Measurements from ENCODE around the gene C17orf107. TPM values are rescaled to one million over a fixed set of nuclear protein-coding genes. Genes with fewer than 3 reads are reported as not detected.

Gene C17orf107
- total and polyA plus RNA-seq, 2 experiments from 2014 or later, result 8.8 to 9.1 TPM

DNA sequence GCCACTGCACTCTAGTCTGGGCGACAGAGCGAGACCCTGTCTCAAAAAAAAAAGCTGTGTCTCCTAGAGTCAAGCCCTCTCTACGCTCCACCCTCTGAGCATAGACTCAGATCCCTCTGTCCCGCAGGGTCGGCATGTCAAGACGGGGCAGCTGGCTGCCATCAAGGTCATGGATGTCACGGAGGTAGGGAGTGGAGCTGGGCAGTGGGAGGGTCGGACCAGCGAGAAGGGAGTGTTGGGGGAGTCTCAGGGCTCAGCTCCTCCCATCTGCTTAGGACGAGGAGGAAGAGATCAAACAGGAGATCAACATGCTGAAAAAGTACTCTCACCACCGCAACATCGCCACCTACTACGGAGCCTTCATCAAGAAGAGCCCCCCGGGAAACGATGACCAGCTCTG is 18.5 kb upstream of the C17orf107 start:
- Histone ChIP-seq H3K9me2 (replicated peaks; ENCODE audit: insufficient read depth) (no peaks in the 10 kb centered on the region), H3K27me3 (no peaks in the 10 kb centered on the region), H3K27ac (no peak overlapping the region), H3K79me2 (peaks cover 3% of the 10 kb centered on the region), H3K4me3 (no peak overlapping the region), H3K9me3 (ENCODE audit: low read depth) (no peaks in the 10 kb centered on the region), H3K4me2 (no peak overlapping the region), H4K20me1 (ENCODE audit: insufficient read depth, poor library complexity, severe bottlenecking) (peaks cover 4% of the 10 kb centered on the region), H3K4me1 (ENCODE audit: insufficient read depth) (no peaks in the 10 kb centered on the region), H2AFZ (no peak overlapping the region), H3K36me3 (replicated peaks; ENCODE audit: insufficient read depth, low read depth) (no peaks in the 10 kb centered on the region)
- TF ChIP-seq, protein P1, sequence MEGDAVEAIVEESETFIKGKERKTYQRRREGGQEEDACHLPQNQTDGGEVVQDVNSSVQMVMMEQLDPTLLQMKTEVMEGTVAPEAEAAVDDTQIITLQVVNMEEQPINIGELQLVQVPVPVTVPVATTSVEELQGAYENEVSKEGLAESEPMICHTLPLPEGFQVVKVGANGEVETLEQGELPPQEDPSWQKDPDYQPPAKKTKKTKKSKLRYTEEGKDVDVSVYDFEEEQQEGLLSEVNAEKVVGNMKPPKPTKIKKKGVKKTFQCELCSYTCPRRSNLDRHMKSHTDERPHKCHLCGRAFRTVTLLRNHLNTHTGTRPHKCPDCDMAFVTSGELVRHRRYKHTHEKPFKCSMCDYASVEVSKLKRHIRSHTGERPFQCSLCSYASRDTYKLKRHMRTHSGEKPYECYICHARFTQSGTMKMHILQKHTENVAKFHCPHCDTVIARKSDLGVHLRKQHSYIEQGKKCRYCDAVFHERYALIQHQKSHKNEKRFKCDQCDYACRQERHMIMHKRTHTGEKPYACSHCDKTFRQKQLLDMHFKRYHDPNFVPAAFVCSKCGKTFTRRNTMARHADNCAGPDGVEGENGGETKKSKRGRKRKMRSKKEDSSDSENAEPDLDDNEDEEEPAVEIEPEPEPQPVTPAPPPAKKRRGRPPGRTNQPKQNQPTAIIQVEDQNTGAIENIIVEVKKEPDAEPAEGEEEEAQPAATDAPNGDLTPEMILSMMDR (IDR thresholded peaks at IDR 0.05; ENCODE audit: poor library complexity), result no peak
- TF ChIP-seq EZH2phosphoT487 (IDR thresholded peaks at IDR 0.05; ENCODE audit: low read depth, severe bottlenecking, unreplicated experiment), result no peak
- no peak for TF ChIP-seq EZH2 (IDR thresholded peaks at IDR 0.05; ENCODE audit: borderline replicate concordance)
- 85% methylated on average over 15 of the region's 15 CpGs for WGBS (ENCODE audit: low lambda C conversion rate, missing lambda C conversion rate)
- DNase-seq (ENCODE audit: low spot score), result no peak

DNA sequence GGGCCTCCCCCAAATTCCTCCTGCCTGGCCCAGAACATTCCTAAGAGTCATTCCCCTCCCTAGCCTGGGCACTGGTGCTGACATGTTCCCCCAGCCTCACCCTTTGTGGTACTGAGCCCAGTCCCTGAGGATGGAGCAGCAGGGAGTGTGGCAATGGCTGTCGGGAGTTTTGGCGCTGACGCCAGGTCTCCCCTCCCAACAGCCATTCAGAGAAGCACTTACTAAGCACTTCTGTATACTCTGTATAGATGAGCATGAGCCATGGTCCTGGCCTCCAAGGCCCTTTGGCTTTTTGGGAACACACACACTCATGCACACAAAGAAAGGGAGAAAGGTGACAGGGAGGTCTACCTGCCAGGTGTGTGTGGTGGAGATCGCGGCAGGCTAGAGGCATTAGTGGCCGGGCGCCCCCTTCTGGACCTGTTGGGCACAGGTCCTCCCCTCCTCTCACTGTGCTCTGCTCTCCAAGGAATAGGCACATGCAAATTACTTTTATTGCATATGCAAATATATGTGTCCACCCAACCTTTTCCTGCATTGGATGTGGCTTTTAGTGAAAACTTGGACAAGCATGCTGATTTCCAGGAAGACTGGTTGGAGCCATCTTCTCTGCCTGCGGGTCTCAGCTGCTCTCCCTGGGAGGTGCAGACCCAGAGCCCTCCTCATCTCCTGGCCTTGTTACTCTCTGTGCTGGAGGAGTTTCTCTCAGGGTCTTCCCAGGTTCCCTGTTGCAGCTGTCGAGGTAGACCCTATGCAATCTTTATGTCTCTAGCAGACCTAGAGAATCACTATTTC is 17.4 kb upstream of the C17orf107 start:
- Histone ChIP-seq H3K9me3 (ENCODE audit: low read depth) (no peaks in the 10 kb centered on the region), H3K27ac (no peak overlapping the region), H3K4me1 (ENCODE audit: insufficient read depth) (no peaks in the 10 kb centered on the region), H3K4me3 (no peak overlapping the region), H3K36me3 (replicated peaks; ENCODE audit: insufficient read depth, low read depth) (no peaks in the 10 kb centered on the region), H3K79me2 (no peaks in the 10 kb centered on the region), H3K9me2 (replicated peaks; ENCODE audit: insufficient read depth) (no peaks in the 10 kb centered on the region), H3K4me2 (no peak overlapping the region), H3K27me3 (no peaks in the 10 kb centered on the region), H2AFZ (no peak overlapping the region), H4K20me1 (ENCODE audit: insufficient read depth, poor library complexity, severe bottlenecking) (peaks cover 4% of the 10 kb centered on the region)
- TF ChIP-seq, protein P1 (IDR thresholded peaks at IDR 0.05; ENCODE audit: poor library complexity), result peak; percentile 79
- no peak for TF ChIP-seq EZH2 (IDR thresholded peaks at IDR 0.05; ENCODE audit: borderline replicate concordance)
- DNase-seq (ENCODE audit: low spot score), result peak; percentile 88
- 54% methylated on average over 9 of the region's 9 CpGs for WGBS (ENCODE audit: low lambda C conversion rate, missing lambda C conversion rate)

DNA sequence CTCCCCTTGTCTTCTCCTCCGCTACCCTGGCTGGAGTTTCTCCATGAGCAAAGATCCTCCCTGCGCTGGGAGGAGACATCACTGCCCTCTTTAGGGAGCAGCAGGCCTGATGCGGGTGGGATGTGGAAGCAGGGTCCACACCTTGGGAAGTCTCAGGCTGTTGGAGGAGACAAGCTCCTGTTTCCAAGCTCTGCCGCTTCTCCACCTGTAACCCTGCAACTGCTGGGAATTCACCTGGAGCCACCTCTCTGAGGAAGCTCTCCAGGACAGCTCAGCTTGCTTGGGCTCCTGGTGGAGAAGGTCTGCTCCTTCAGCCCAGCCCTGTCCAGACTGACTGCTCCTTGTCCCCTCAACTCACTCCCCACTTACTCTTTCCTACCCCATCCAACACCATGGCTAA is 14.8 kb upstream of the C17orf107 start:
- Histone ChIP-seq H3K9me2 (replicated peaks; ENCODE audit: insufficient read depth) (no peaks in the 10 kb centered on the region), H3K9me3 (ENCODE audit: low read depth) (no peaks in the 10 kb centered on the region), H3K27ac (no peak overlapping the region), H3K79me2 (no peaks in the 10 kb centered on the region), H3K27me3 (no peaks in the 10 kb centered on the region), H2AFZ (no peak overlapping the region), H4K20me1 (ENCODE audit: insufficient read depth, poor library complexity, severe bottlenecking) (peaks cover 4% of the 10 kb centered on the region), H3K4me3 (no peak overlapping the region), H3K4me1 (ENCODE audit: insufficient read depth) (no peaks in the 10 kb centered on the region), H3K36me3 (replicated peaks; ENCODE audit: insufficient read depth, low read depth) (no peaks in the 10 kb centered on the region), H3K4me2 (no peak overlapping the region)
- WGBS (ENCODE audit: low lambda C conversion rate, missing lambda C conversion rate), result 94% methylated on average over 4 of the region's 4 CpGs
- TF ChIP-seq, protein P1 (IDR thresholded peaks at IDR 0.05; ENCODE audit: poor library complexity), result no peak
- TF ChIP-seq EZH2 (IDR thresholded peaks at IDR 0.05; ENCODE audit: borderline replicate concordance), result no peak
- no peak for TF ChIP-seq EZH2phosphoT487 (IDR thresholded peaks at IDR 0.05; ENCODE audit: low read depth, severe bottlenecking, unreplicated experiment)
- DNase-seq (ENCODE audit: low spot score), result no peak

Measured in hepatocyte (in vitro differentiated cells).